Activated T-helper 17 cell treated with anti-CD3 and anti-CD28 coated beads, Interleukin-2, amount 50 U/mL, for 72 hours (primary cell): ENCODE data around the gene HNRNPH2. TPM values are rescaled to one million over a fixed set of nuclear protein-coding genes. Genes with fewer than 3 reads are reported as not detected.

Experiments
- ATAC-seq: fragments of 150-1000 bp; cut with Tn5 transposase; replicated peaks from 2 replicates; pipeline ENCODE4 v1.10.0; 2021; ENCODE audit warnings: mild to moderate bottlenecking, moderate library complexity
- H3K27ac Mint-ChIP-seq: one replicate; pipeline ENCODE4 v1.8.0; 2022; ENCODE audit warnings: mixed read lengths
- H3K27me3 Mint-ChIP-seq: one replicate; pipeline ENCODE4 v1.8.0; 2022; ENCODE audit warnings: mixed read lengths
- H3K36me3 Mint-ChIP-seq: one replicate; pipeline ENCODE4 v1.8.0; 2022; ENCODE audit warnings: low read depth, mild to moderate bottlenecking, mixed read lengths
- H3K4me1 Mint-ChIP-seq: one replicate; pipeline ENCODE4 v1.8.0; 2022; ENCODE audit warnings: mixed read lengths
- H3K4me3 Mint-ChIP-seq: one replicate; pipeline ENCODE4 v1.8.0; 2022; ENCODE audit warnings: mild to moderate bottlenecking, mixed read lengths
- H3K9me3 Mint-ChIP-seq: one replicate; pipeline ENCODE4 v1.8.0; 2022; ENCODE audit warnings: mixed read lengths
- total RNA-seq, 2 donors: library from RNA; stranded (reverse); gene quantifications; one replicate each; pipeline ENCODE4 v1.2.3, GENCODE V29; 2022

HNRNPH2 gene
- total RNA-seq, result 10 to 100 TPM; 25.1 to 39.1 TPM

DNA sequence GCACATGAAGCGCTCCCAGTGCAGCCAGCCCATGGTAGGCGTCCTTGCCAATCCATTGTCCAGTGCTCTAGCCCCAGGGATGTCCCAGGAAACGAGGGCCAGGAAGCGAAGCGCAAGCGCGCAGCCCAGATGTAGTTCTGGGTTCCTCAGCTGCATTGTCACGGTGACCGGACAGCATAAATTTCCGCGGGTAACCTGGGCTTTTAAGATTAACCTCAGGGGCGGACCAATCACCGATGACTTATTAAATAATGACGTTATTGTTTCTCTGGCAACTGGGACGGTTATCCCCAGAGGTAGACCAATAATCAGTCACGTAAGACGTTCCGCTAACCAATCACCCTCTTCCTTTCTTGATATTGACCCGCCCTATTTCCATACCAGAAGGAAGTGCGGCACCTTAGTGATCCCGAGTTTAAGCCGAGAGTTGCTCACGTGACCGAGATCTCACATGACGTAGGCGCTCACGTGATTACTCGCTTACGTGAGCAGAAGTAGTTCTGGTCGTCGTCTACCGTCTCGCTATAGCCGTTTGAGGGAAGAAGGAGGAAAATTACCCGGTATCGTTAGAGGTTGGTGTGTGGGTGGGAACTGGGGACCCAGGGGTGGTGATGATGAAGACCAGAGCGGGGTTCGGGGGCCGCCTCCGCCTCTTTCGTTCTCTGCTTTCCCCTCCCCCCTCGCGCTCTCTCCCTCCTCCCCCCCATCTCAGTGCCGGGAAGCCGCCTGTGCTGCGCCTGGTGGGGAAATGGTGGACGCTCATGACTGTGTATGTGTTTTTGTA is at the start of gene HNRNPH2, which contains the start of gene GLA:
TSS of gene HNRNPH2 (plus strand) at position 475 of the 784 bp plus-strand sequence. CDS start 3,767 bp downstream, outside the sequence.
TSS of gene GLA (minus strand) at position 178 of the 784 bp plus-strand sequence. CDS start at position 156, 22 bp downstream.
- peak; percentile 93 for ATAC-seq
- Mint-ChIP-seq H3K36me3 (peaks cover 64% of the 10 kb centered on the region), H3K9me3 (no peaks in the 10 kb centered on the region), H3K27me3 (no peaks in the 10 kb centered on the region), H3K4me1 (peaks cover 15% of the 10 kb centered on the region), H3K27ac (peak within 1 kb of the TSS; percentile 94), H3K4me3 (peak within 1 kb of the TSS; percentile 90)

- no peak overlapping the region for H3K27ac Mint-ChIP-seq
- no peaks in the 10 kb centered on the region for H3K27me3 Mint-ChIP-seq
- no peaks in the 10 kb centered on the region for H3K36me3 Mint-ChIP-seq
- H3K4me3 Mint-ChIP-seq, result no peak overlapping the region
- H3K4me1 Mint-ChIP-seq, result no peaks in the 10 kb centered on the region
- ATAC-seq, result no peak
- no peaks in the 10 kb centered on the region for H3K9me3 Mint-ChIP-seq
These were observed 48.1 kb upstream of the HNRNPH2 start for GRCh38 chrX:101359966-101360365.

DNA sequence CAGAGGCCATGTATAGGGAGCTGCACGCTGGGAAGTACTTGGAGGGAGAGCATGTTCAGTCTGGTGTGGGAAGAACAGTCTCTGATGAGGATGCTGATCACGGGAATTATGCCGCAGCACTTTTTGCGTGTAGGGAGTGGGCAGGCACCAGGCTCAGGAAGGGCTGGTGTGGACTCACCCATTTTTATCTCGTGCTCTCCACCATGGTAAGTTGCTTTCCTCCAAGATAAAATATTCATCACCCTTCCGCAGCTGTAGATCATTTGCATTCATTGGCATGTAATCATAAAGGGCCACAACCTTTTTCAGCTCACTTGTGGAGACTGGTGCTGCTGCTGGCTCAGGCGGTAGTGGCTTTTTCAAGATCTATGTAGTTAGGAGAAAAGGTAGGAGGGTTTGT is 47.6 kb upstream of the HNRNPH2 start:
- Mint-ChIP-seq H3K36me3 (no peaks in the 10 kb centered on the region), H3K27ac (no peak overlapping the region), H3K27me3 (no peaks in the 10 kb centered on the region), H3K4me1 (no peaks in the 10 kb centered on the region), H3K9me3 (no peaks in the 10 kb centered on the region), H3K4me3 (no peak overlapping the region)
- no peak for ATAC-seq

- ATAC-seq, result no peak
- Mint-ChIP-seq H3K36me3 (no peaks in the 10 kb centered on the region), H3K27ac (no peak overlapping the region), H3K4me1 (no peaks in the 10 kb centered on the region), H3K27me3 (no peaks in the 10 kb centered on the region), H3K4me3 (no peak overlapping the region), H3K9me3 (no peaks in the 10 kb centered on the region)
These were observed 45.9 kb upstream of the HNRNPH2 start for GRCh38 chrX:101362116-101362515.

GRCh38 chrX:101362757-101363156 is 45.3 kb upstream of the HNRNPH2 start:
- no peak for ATAC-seq
- H3K9me3 Mint-ChIP-seq, result no peaks in the 10 kb centered on the region
- H3K27ac Mint-ChIP-seq, result no peak overlapping the region
- H3K4me3 Mint-ChIP-seq, result no peak overlapping the region
- H3K27me3 Mint-ChIP-seq, result no peaks in the 10 kb centered on the region
- no peaks in the 10 kb centered on the region for H3K36me3 Mint-ChIP-seq
- no peaks in the 10 kb centered on the region for H3K4me1 Mint-ChIP-seq

GRCh38 chrX:101365301-101365795 is 42.7 kb upstream of the HNRNPH2 start:
- no peak overlapping the region for H3K4me3 Mint-ChIP-seq
- no peaks in the 10 kb centered on the region for H3K4me1 Mint-ChIP-seq
- H3K9me3 Mint-ChIP-seq, result no peaks in the 10 kb centered on the region
- no peak for ATAC-seq
- H3K36me3 Mint-ChIP-seq, result no peaks in the 10 kb centered on the region
- H3K27ac Mint-ChIP-seq, result no peak overlapping the region
- no peaks in the 10 kb centered on the region for H3K27me3 Mint-ChIP-seq

GRCh38 chrX:101368800-101369199 is 39.2 kb upstream of the HNRNPH2 start:
- H3K9me3 Mint-ChIP-seq, result no peaks in the 10 kb centered on the region
- H3K27me3 Mint-ChIP-seq, result no peaks in the 10 kb centered on the region
- H3K36me3 Mint-ChIP-seq, result no peaks in the 10 kb centered on the region
- no peak overlapping the region for H3K27ac Mint-ChIP-seq
- no peak overlapping the region for H3K4me3 Mint-ChIP-seq
- no peak for ATAC-seq
- no peaks in the 10 kb centered on the region for H3K4me1 Mint-ChIP-seq

DNA sequence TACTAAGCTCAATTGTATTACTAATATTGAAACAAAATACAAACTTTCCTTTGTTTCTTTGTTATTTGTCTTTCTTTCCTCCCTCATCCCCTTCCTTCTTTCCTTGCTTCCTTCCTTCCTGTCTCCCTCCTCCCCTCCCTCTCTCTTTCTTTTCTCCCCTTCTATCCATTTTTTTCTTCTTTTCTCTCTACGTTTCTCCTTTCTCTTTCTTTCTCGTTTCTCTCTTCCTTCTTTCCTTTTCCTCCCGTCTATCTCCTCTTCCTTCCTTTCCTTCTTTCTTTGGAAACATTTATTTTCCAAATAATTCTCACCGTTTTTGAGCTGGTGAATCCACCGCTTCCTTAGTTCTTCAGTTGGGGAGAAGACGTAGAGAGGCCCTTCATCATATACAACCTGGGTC is 38.3 kb upstream of the HNRNPH2 start:
- Mint-ChIP-seq H3K27ac (no peak overlapping the region), H3K27me3 (no peaks in the 10 kb centered on the region), H3K36me3 (no peaks in the 10 kb centered on the region), H3K4me1 (no peaks in the 10 kb centered on the region), H3K4me3 (no peak overlapping the region), H3K9me3 (no peaks in the 10 kb centered on the region)
- ATAC-seq, result no peak

DNA sequence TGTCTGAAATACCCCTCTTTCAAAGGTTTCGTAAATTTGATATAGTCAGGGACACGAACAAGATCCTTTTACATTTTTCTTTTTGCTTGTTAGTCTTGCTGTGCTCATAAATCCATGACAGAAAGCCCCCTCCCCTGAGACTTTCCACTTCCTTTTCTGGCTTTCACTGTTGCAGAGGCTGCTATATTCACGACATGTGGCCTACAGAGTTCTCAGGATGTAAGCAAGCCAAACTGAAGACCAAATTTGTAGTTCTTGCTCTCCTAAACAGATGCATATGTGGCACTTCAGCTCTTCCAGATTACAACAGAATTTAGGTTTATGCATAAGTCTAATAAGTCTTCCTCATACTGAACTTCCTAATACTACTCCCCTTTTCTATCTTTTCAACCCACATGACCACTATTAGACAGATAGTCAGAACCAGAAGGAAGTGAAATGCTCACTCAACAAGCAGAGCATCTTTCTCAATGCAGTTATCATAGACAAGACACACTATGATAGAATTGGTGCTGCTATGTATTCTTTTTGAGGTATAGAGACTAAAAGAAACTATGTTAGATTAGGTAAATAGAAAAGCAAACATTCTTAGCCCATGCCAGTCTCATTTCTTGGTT is 37.0 kb upstream of the HNRNPH2 start:
- H3K4me1 Mint-ChIP-seq, result no peaks in the 10 kb centered on the region
- no peaks in the 10 kb centered on the region for H3K9me3 Mint-ChIP-seq
- H3K27ac Mint-ChIP-seq, result no peak overlapping the region

GRCh38 chrX:101377547-101377946 is 30.5 kb upstream of the HNRNPH2 start:
- Mint-ChIP-seq H3K36me3 (no peaks in the 10 kb centered on the region), H3K9me3 (no peaks in the 10 kb centered on the region), H3K4me3 (no peak overlapping the region)

More for the DNA sequence above, 37.0 kb upstream of the HNRNPH2 start:
- Mint-ChIP-seq H3K36me3 (no peaks in the 10 kb centered on the region), H3K4me3 (no peak overlapping the region), H3K27me3 (no peaks in the 10 kb centered on the region)
- ATAC-seq, result no peak

DNA sequence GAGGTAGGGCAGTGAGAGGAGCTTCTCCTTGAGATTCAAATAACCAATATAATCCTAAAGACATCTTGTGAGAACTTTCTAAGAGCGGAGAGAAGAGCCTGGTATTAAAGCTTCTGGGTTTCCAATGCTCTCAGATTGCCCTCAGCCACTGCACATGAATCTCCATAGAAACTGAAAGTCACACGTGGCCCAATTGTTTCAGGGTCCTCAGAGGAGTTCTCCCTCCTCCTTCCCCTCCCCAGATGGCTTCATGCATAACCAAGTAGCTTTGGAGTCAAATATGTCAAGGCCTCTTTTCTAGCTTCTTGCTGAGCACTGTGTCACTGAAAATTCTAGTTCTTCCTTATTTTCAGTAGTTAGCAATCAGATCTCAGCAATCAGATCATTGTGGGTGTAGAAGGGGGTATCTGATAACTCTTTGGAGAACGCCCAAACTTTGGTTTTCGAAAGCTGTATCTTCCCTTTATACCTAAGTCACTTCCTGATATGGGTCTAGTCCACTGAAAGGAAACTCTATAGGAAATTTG is 24.3 kb upstream of the HNRNPH2 start:
- Mint-ChIP-seq H3K27ac (no peak overlapping the region), H3K36me3 (no peaks in the 10 kb centered on the region), H3K4me1 (no peaks in the 10 kb centered on the region), H3K9me3 (no peaks in the 10 kb centered on the region), H3K4me3 (no peak overlapping the region), H3K27me3 (no peaks in the 10 kb centered on the region)
- ATAC-seq, result no peak

More at GRCh38 chrX:101377547-101377946, 30.5 kb upstream of the HNRNPH2 start:
- H3K27me3 Mint-ChIP-seq, result no peaks in the 10 kb centered on the region
- no peaks in the 10 kb centered on the region for H3K4me1 Mint-ChIP-seq
- H3K27ac Mint-ChIP-seq, result no peak overlapping the region
- no peak for ATAC-seq

- Mint-ChIP-seq H3K9me3 (no peaks in the 10 kb centered on the region), H3K36me3 (no peaks in the 10 kb centered on the region)
- ATAC-seq, result no peak
These were observed 22.9 kb upstream of the HNRNPH2 start for GRCh38 chrX:101385026-101385684.

DNA sequence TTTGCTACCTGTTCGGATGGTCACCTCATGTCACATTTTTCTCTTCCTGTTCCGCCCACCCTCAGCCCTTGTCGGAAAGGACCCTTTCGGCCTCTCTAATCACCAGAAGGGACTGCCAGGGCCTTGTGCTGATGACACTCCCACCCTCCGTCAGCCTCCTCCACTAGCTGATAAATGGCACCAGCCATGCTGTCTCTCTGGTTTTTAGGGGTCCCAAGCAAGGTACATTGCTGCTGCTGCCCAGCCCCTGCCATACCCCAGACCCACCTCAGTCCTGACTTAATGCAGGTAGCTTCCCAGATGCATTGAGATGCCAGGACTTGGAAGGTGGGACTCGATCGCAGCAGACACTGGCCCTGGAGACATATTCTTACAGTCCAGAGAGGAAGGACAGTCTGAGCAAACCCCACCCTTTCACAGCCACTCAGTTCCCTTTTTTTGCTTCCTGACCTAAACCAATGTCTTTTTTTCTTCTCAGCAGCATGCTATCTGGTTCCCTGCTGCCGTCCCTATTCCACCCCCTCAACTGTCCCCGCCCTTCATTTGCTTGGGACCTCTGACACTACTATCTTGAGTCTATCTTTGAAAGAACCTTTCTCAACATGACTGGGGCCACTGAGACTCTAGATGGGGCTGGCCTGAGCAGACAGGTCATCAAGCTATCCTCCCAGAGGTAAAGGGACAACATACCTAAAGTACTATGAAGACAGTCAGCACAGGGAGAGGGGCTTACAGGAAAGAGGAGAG is 22.1 kb upstream of the HNRNPH2 start, which contains the start of gene BTK:
TSS of gene BTK (minus strand) at position 397 of the 747 bp plus-strand sequence. CDS start 10,907 bp downstream, outside the sequence.
- no peak for ATAC-seq
- Mint-ChIP-seq H3K27ac (no peak within 1 kb of the TSS), H3K36me3 (peaks cover 3% of the 10 kb centered on the region), H3K27me3 (no peaks in the 10 kb centered on the region), H3K4me3 (no peak within 1 kb of the TSS), H3K9me3 (no peaks in the 10 kb centered on the region), H3K4me1 (no peaks in the 10 kb centered on the region)

More at GRCh38 chrX:101385026-101385684, 22.9 kb upstream of the HNRNPH2 start:
- H3K27ac Mint-ChIP-seq, result no peak overlapping the region
- no peaks in the 10 kb centered on the region for H3K27me3 Mint-ChIP-seq
- no peaks in the 10 kb centered on the region for H3K4me1 Mint-ChIP-seq
- H3K4me3 Mint-ChIP-seq, result no peak overlapping the region

GRCh38 chrX:101386542-101386885 is 21.5 kb upstream of the HNRNPH2 start:
- ATAC-seq, result no peak
- no peaks in the 10 kb centered on the region for H3K27me3 Mint-ChIP-seq
- H3K27ac Mint-ChIP-seq, result no peak overlapping the region
- no peak overlapping the region for H3K4me3 Mint-ChIP-seq
- H3K36me3 Mint-ChIP-seq, result peaks cover 8% of the 10 kb centered on the region
- H3K4me1 Mint-ChIP-seq, result no peaks in the 10 kb centered on the region
- H3K9me3 Mint-ChIP-seq, result no peaks in the 10 kb centered on the region
